Type B pancreatic cell (in vitro differentiated cells): ENCODE results near the gene AKR7A2. TPM values are rescaled to one million over a fixed set of nuclear protein-coding genes. Genes with fewer than 3 reads are reported as not detected.

Experiments
- DNase-seq: peaks from one replicate; pipeline ENCODE4 v3.0.0; 2021; ENCODE audit warnings: mixed read lengths; ENCODE audit not compliant: unreplicated experiment; ENCODE audit errors: extremely low spot score
- H3K27ac Mint-ChIP-seq: 2 replicates; pipeline ENCODE4 v1.8.0; 2021; ENCODE audit warnings: mild to moderate bottlenecking, mixed read lengths
- H3K27me3 Mint-ChIP-seq: 2 replicates; pipeline ENCODE4 v1.8.0; 2021; ENCODE audit warnings: mixed read lengths
- H3K36me3 Mint-ChIP-seq: 2 replicates; pipeline ENCODE4 v1.8.0; 2021; ENCODE audit warnings: mixed read lengths
- H3K4me1 Mint-ChIP-seq: one replicate; pipeline ENCODE4 v1.8.0; 2021; ENCODE audit warnings: mixed read lengths; ENCODE audit not compliant: unreplicated experiment
- H3K4me3 Mint-ChIP-seq: 2 replicates; pipeline ENCODE4 v1.8.0; 2021; ENCODE audit warnings: mild to moderate bottlenecking, mixed read lengths
- H3K9me3 Mint-ChIP-seq: 2 replicates; pipeline ENCODE4 v1.8.0; 2021; ENCODE audit warnings: mixed read lengths
- CTCF ChIP-seq: fragments of 200-600 bp; sonication (generic); conservative IDR thresholded peaks from 2 replicates; pipeline ENCODE4 v1.5.0; 2021; ENCODE audit warnings: antibody characterized with exemption, mild to moderate bottlenecking
- total RNA-seq: library from RNA; stranded (reverse); gene quantifications from 2 replicates; pipeline ENCODE4 v1.2.1, GENCODE V29; 2021; ENCODE audit warnings: low replicate concordance

AKR7A2 gene
- total RNA-seq, 1 donor from 2014 or later = 75.2 TPM

GRCh38 chr1:19347533-19348172 lies 35.7 kb upstream of the AKR7A2 start:
- no peak for TF ChIP-seq CTCF
- H3K27me3 Mint-ChIP-seq = no peaks in the 10 kb centered on the region
- no peaks in the 10 kb centered on the region for H3K4me1 Mint-ChIP-seq
- no peaks in the 10 kb centered on the region for H3K9me3 Mint-ChIP-seq
- H3K27ac Mint-ChIP-seq = no peak overlapping the region
- H3K4me3 Mint-ChIP-seq = no peak overlapping the region
- peaks cover 8% of the 10 kb centered on the region for H3K36me3 Mint-ChIP-seq
- no peak for DNase-seq

- Mint-ChIP-seq H3K27ac (no peak overlapping the region), H3K36me3 (peaks cover 11% of the 10 kb centered on the region), H3K4me1 (peaks cover 10% of the 10 kb centered on the region), H3K27me3 (no peaks in the 10 kb centered on the region), H3K4me3 (no peak overlapping the region), H3K9me3 (no peaks in the 10 kb centered on the region)
- DNase-seq = no peak
- no peak for TF ChIP-seq CTCF
Observed at GRCh38 chr1:19346026-19346425, 34.1 kb upstream of the AKR7A2 start.

- H3K4me1 Mint-ChIP-seq = peaks cover 10% of the 10 kb centered on the region
- TF ChIP-seq CTCF = no peak
Observed at GRCh38 chr1:19345391-19345790, 33.4 kb upstream of the AKR7A2 start.

GRCh38 chr1:19344831-19345230 lies 32.9 kb upstream of the AKR7A2 start:
- Mint-ChIP-seq H3K36me3 (peaks cover 8% of the 10 kb centered on the region), H3K4me1 (peaks cover 10% of the 10 kb centered on the region), H3K27ac (no peak overlapping the region), H3K4me3 (no peak overlapping the region), H3K27me3 (no peaks in the 10 kb centered on the region), H3K9me3 (no peaks in the 10 kb centered on the region)
- TF ChIP-seq CTCF = no peak
- DNase-seq = no peak

More at GRCh38 chr1:19345391-19345790, 33.4 kb upstream of the AKR7A2 start:
- no peaks in the 10 kb centered on the region for H3K9me3 Mint-ChIP-seq
- peaks cover 11% of the 10 kb centered on the region for H3K36me3 Mint-ChIP-seq
- no peak overlapping the region for H3K27ac Mint-ChIP-seq
- no peak for DNase-seq
- H3K4me3 Mint-ChIP-seq = no peak overlapping the region
- H3K27me3 Mint-ChIP-seq = no peaks in the 10 kb centered on the region

- H3K27me3 Mint-ChIP-seq = no peaks in the 10 kb centered on the region
- H3K4me1 Mint-ChIP-seq = peaks cover 10% of the 10 kb centered on the region
- H3K4me3 Mint-ChIP-seq = no peak overlapping the region
- peaks cover 8% of the 10 kb centered on the region for H3K36me3 Mint-ChIP-seq
- no peak overlapping the region for H3K27ac Mint-ChIP-seq
- no peak for DNase-seq
- TF ChIP-seq CTCF = peak; percentile 81
- no peaks in the 10 kb centered on the region for H3K9me3 Mint-ChIP-seq
Observed at GRCh38 chr1:19344372-19344810, 32.4 kb upstream of the AKR7A2 start.
